GM23338 (cell line): ENCODE data around the gene EDARADD. TPM values are rescaled to one million over a fixed set of nuclear protein-coding genes. Genes with fewer than 3 reads are reported as not detected.

Source experiments
- ATAC-seq: fragments of 200-7000 bp; cut with Tn5 transposase; 3 replicates; pipeline ENCODE4 v1.9.1; 2020
- DNase-seq: peaks from one replicate; pipeline ENCODE4 v3.0.0-alpha.2; 2015; ENCODE audit warnings: low spot score
- H2AFZ ChIP-seq: fragments of 200-600 bp; sonication (generic); 2 replicates; pipeline ENCODE4 v1.8.0; 2016; ENCODE audit warnings: antibody characterized with exemption, mild to moderate bottlenecking, moderate library complexity
- H3F3A ChIP-seq: fragments of 200-600 bp; sonication (generic); replicated peaks from 2 replicates; pipeline ENCODE4 v1.8.0; 2017; ENCODE audit warnings: antibody characterized with exemption, mixed run types, low read depth
- H3K27ac ChIP-seq: fragments of 200-600 bp; sonication (generic); 2 replicates; pipeline ENCODE4 v1.6.1; 2016; ENCODE audit warnings: low read depth
- H3K27me3 ChIP-seq: fragments of 200-600 bp; sonication (generic); 2 replicates; pipeline ENCODE4 v1.8.0; 2016; ENCODE audit warnings: mild to moderate bottlenecking, mixed run types, moderate library complexity; ENCODE audit not compliant: insufficient read depth
- H3K36me3 ChIP-seq: fragments of 200-600 bp; sonication (generic); 2 replicates; pipeline ENCODE4 v1.8.0; 2016; ENCODE audit warnings: mild to moderate bottlenecking; ENCODE audit not compliant: insufficient read depth
- H3K4me1 ChIP-seq: fragments of 200-600 bp; sonication (generic); 2 replicates; pipeline ENCODE4 v1.8.0; 2016; ENCODE audit warnings: mild to moderate bottlenecking, moderate library complexity; ENCODE audit not compliant: insufficient read depth
- H3K4me2 ChIP-seq: fragments of 200-600 bp; sonication (generic); 2 replicates; pipeline ENCODE4 v1.7.1; 2017; ENCODE audit warnings: mixed run types
- H3K4me3 ChIP-seq: fragments of 200-600 bp; sonication (generic); 2 replicates; pipeline ENCODE4 v1.6.1; 2016; ENCODE audit warnings: mixed run types
- H3K79me2 ChIP-seq: fragments of 200-600 bp; sonication (generic); replicated peaks from 2 replicates; pipeline ENCODE4 v1.8.0; 2017; ENCODE audit warnings: mild to moderate bottlenecking; ENCODE audit not compliant: insufficient read depth
- H3K9me2 ChIP-seq: fragments of 200-600 bp; sonication (generic); 2 replicates; pipeline ENCODE4 v1.8.0; 2017; ENCODE audit not compliant: insufficient read depth
- H4K20me1 ChIP-seq: fragments of 200-600 bp; sonication (generic); replicated peaks from 2 replicates; pipeline ENCODE4 v1.8.0; 2017; ENCODE audit warnings: mild to moderate bottlenecking; ENCODE audit not compliant: insufficient read depth
- H3K27ac Mint-ChIP-seq: 2 replicates; pipeline ENCODE4 v1.8.0; 2020; ENCODE audit warnings: inconsistent platforms, mild to moderate bottlenecking, moderate library complexity, mixed read lengths
- H3K27me3 Mint-ChIP-seq: 3 replicates; pipeline ENCODE4 v1.8.0; 2022; ENCODE audit warnings: low read depth, mild to moderate bottlenecking, moderate library complexity, mixed read lengths, inconsistent platforms; ENCODE audit not compliant: insufficient read depth, poor library complexity
- H3K36me3 Mint-ChIP-seq: 3 replicates; pipeline ENCODE4 v1.8.0; 2021; ENCODE audit warnings: low read depth, mild to moderate bottlenecking, inconsistent platforms, moderate library complexity, mixed read lengths
- H3K4me1 Mint-ChIP-seq: 3 replicates; pipeline ENCODE4 v1.8.0; 2020; ENCODE audit warnings: mild to moderate bottlenecking, inconsistent platforms, mixed read lengths
- H3K4me3 Mint-ChIP-seq: 3 replicates; pipeline ENCODE4 v1.8.0; 2021; ENCODE audit warnings: moderate library complexity, mild to moderate bottlenecking, inconsistent platforms, mixed read lengths
- H3K9me3 Mint-ChIP-seq: 3 replicates; pipeline ENCODE4 v1.8.0; 2020; ENCODE audit warnings: moderate library complexity, mild to moderate bottlenecking, inconsistent platforms, mixed read lengths
- CREB1 ChIP-seq: fragments of 250-450 bp; sonication (Bioruptor Pico); IDR thresholded peaks from 2 replicates; pipeline ENCODE4 v1.5.0; 2020; ENCODE audit warnings: low read depth, mild to moderate bottlenecking, moderate library complexity
- CTCF ChIP-seq, 2 experiments: fragments of 200-600 bp in 1 of 2; sonication (generic) in 1 of 2; conservative IDR thresholded peaks; 2 replicates each; pipeline versions ENCODE4 v1.5.1 to v1.6.1; 2016 to 2017; ENCODE audit warnings: antibody characterized with exemption in 2 of 2, low read depth in 2 of 2, mild to moderate bottlenecking in 2 of 2, moderate library complexity in 1 of 2
- EZH2 ChIP-seq: fragments of 200-600 bp; sonication (generic); IDR thresholded peaks from one replicate; pipeline ENCODE4 v1.8.0; 2017; ENCODE audit warnings: antibody characterized with exemption, mild to moderate bottlenecking, low read depth; ENCODE audit not compliant: unreplicated experiment
- EZH2phosphoT487 ChIP-seq: fragments of 200-600 bp; sonication (generic); IDR thresholded peaks from one replicate; pipeline ENCODE4 v1.8.1; 2018; ENCODE audit warnings: antibody characterized with exemption; ENCODE audit not compliant: unreplicated experiment
- JUNB ChIP-seq: IDR thresholded peaks from one replicate; pipeline ENCODE4 v1.6.1; 2016; ENCODE audit warnings: antibody characterized with exemption; ENCODE audit not compliant: unreplicated experiment
- NANOG ChIP-seq: IDR thresholded peaks from 2 replicates; pipeline ENCODE4 v1.6.1; 2016; ENCODE audit warnings: antibody characterized with exemption, borderline replicate concordance
- POLR2AphosphoS5 ChIP-seq: IDR thresholded peaks from 2 replicates; pipeline ENCODE4 v1.6.1; 2016; ENCODE audit warnings: antibody characterized with exemption, low read depth
- STAT1 ChIP-seq: IDR thresholded peaks from one replicate; pipeline ENCODE4 v1.6.1; 2016; ENCODE audit warnings: antibody characterized with exemption; ENCODE audit not compliant: unreplicated experiment
- ZNF114 ChIP-seq: fragments of 250-450 bp; sonication (Bioruptor Pico); IDR thresholded peaks from 2 replicates; pipeline ENCODE4 v1.5.0; 2020; ENCODE audit warnings: mild to moderate bottlenecking, moderate library complexity
- ZNF331 ChIP-seq: fragments of 250-450 bp; sonication (Bioruptor Pico); IDR thresholded peaks from 2 replicates; pipeline ENCODE4 v1.5.0; 2020; ENCODE audit warnings: low read depth, mild to moderate bottlenecking, moderate library complexity
- ZNF462 ChIP-seq: fragments of 250-450 bp; sonication (Bioruptor Pico); IDR thresholded peaks from 2 replicates; pipeline ENCODE4 v1.5.0; 2020; ENCODE audit warnings: mild to moderate bottlenecking, moderate library complexity
- polyA plus RNA-seq: library from polyadenylated mRNA; unstranded; fragments of >200 nt; fragmentation: Nextera tagmentation; extraction: Ambion mirVana; gene quantifications from 2 replicates; pipeline ENCODE4 v1.2.1, GENCODE V29; 2016
- total RNA-seq: library from RNA; depleted of rRNA; stranded (reverse); fragments of >200 nt; shearing (Covaris generic); gene quantifications from 2 replicates; pipeline ENCODE4 v1.2.3, GENCODE V29; 2014
- TF ChIP-seq, protein P1 (sequence below): IDR thresholded peaks from one replicate; pipeline ENCODE4 v1.6.1; 2018; ENCODE audit warnings: antibody characterized with exemption; ENCODE audit not compliant: unreplicated experiment
- TF ChIP-seq, protein P2 (sequence below): IDR thresholded peaks from 2 replicates; pipeline ENCODE4 v1.6.1; 2016; ENCODE audit warnings: antibody characterized with exemption

Gene EDARADD
- total and polyA plus RNA-seq, 2 experiments from 2014 or later: 3.7 to 4.4 TPM

GRCh38 chr1:236494082-236494481, 100.0 kb downstream of the EDARADD start:
- ATAC-seq (no peak), DNase-seq (no peak)
- H3K27me3 ChIP-seq: no peaks in the 10 kb centered on the region
- peaks cover 4% of the 10 kb centered on the region for H3K27me3 Mint-ChIP-seq
- H3K9me3 Mint-ChIP-seq: peaks cover 3% of the 10 kb centered on the region; the same call in 1 of the 3 replicates
- no peak overlapping the region; the same call in 2 of the 3 replicates for H3K4me3 Mint-ChIP-seq
- H4K20me1 ChIP-seq: no peaks in the 10 kb centered on the region
- H3K27ac Mint-ChIP-seq: no peak overlapping the region
- no peak overlapping the region for H3K4me2 ChIP-seq
- H3K4me1 Mint-ChIP-seq: peaks cover 14% of the 10 kb centered on the region
- H3K36me3 Mint-ChIP-seq: no peaks in the 10 kb centered on the region
- H3F3A ChIP-seq: no peaks in the 10 kb centered on the region
- peak overlapping the region; percentile 74; the same call in 1 of the 2 replicates for H2AFZ ChIP-seq
- H3K36me3 ChIP-seq: no peaks in the 10 kb centered on the region
- H3K9me2 ChIP-seq: no peaks in the 10 kb centered on the region
- no peaks in the 10 kb centered on the region for H3K79me2 ChIP-seq
- TF ChIP-seq ZNF331 (CRISPR knock-in tag) (no peak), CREB1 (CRISPR knock-in tag) (no peak), NANOG (no peak), ZNF462 (CRISPR knock-in tag) (no peak), EZH2 (no peak), ZNF114 (CRISPR knock-in tag) (no peak), CTCF (conservative IDR thresholded peaks at IDR 0.05; ENCODE audit: low read depth in 2 of 2) (no peak), EZH2phosphoT487 (no peak), JUNB (no peak), POLR2AphosphoS5 (no peak), STAT1 (no peak)
- TF ChIP-seq, protein P1, sequence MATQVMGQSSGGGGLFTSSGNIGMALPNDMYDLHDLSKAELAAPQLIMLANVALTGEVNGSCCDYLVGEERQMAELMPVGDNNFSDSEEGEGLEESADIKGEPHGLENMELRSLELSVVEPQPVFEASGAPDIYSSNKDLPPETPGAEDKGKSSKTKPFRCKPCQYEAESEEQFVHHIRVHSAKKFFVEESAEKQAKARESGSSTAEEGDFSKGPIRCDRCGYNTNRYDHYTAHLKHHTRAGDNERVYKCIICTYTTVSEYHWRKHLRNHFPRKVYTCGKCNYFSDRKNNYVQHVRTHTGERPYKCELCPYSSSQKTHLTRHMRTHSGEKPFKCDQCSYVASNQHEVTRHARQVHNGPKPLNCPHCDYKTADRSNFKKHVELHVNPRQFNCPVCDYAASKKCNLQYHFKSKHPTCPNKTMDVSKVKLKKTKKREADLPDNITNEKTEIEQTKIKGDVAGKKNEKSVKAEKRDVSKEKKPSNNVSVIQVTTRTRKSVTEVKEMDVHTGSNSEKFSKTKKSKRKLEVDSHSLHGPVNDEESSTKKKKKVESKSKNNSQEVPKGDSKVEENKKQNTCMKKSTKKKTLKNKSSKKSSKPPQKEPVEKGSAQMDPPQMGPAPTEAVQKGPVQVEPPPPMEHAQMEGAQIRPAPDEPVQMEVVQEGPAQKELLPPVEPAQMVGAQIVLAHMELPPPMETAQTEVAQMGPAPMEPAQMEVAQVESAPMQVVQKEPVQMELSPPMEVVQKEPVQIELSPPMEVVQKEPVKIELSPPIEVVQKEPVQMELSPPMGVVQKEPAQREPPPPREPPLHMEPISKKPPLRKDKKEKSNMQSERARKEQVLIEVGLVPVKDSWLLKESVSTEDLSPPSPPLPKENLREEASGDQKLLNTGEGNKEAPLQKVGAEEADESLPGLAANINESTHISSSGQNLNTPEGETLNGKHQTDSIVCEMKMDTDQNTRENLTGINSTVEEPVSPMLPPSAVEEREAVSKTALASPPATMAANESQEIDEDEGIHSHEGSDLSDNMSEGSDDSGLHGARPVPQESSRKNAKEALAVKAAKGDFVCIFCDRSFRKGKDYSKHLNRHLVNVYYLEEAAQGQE: no peak
- TF ChIP-seq, protein P2, sequence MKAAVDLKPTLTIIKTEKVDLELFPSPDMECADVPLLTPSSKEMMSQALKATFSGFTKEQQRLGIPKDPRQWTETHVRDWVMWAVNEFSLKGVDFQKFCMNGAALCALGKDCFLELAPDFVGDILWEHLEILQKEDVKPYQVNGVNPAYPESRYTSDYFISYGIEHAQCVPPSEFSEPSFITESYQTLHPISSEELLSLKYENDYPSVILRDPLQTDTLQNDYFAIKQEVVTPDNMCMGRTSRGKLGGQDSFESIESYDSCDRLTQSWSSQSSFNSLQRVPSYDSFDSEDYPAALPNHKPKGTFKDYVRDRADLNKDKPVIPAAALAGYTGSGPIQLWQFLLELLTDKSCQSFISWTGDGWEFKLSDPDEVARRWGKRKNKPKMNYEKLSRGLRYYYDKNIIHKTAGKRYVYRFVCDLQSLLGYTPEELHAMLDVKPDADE: no peak
- H3K27ac ChIP-seq: no peak overlapping the region
- peaks cover 9% of the 10 kb centered on the region for H3K4me1 ChIP-seq
- no peak overlapping the region for H3K4me3 ChIP-seq
